C4-2B (cell line): ENCODE results near the gene TXLNG.

Experiments
- ZFX ChIP-seq: fragments of 450-650 bp; IDR thresholded peaks from 2 replicates; pipeline ENCODE4 v1.6.1; 2017
- TF ChIP-seq, protein P1 (sequence below): fragments of 450-650 bp; conservative IDR thresholded peaks from 2 replicates; pipeline ENCODE4 v1.5.1; 2017; ENCODE audit warnings: mild to moderate bottlenecking

- TF ChIP-seq, protein P1, sequence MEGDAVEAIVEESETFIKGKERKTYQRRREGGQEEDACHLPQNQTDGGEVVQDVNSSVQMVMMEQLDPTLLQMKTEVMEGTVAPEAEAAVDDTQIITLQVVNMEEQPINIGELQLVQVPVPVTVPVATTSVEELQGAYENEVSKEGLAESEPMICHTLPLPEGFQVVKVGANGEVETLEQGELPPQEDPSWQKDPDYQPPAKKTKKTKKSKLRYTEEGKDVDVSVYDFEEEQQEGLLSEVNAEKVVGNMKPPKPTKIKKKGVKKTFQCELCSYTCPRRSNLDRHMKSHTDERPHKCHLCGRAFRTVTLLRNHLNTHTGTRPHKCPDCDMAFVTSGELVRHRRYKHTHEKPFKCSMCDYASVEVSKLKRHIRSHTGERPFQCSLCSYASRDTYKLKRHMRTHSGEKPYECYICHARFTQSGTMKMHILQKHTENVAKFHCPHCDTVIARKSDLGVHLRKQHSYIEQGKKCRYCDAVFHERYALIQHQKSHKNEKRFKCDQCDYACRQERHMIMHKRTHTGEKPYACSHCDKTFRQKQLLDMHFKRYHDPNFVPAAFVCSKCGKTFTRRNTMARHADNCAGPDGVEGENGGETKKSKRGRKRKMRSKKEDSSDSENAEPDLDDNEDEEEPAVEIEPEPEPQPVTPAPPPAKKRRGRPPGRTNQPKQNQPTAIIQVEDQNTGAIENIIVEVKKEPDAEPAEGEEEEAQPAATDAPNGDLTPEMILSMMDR: no peak
- no peak for TF ChIP-seq ZFX
Measured at GRCh38 chrX:16814597-16814996, 28.3 kb downstream of the TXLNG start.
